Trophoblast cell (in vitro differentiated cells and primary cell): ENCODE results near the gene CALN1.

Experiments
- DNase-seq, 2 donors: peaks; one replicate each; pipeline ENCODE4 v3.0.0-alpha.2; 2016
- H2AFZ ChIP-seq: 2 replicates; pipeline ENCODE4 v1.6.1; 2013; ENCODE audit warnings: low read length, moderate library complexity, mild to moderate bottlenecking; ENCODE audit not compliant: insufficient read depth, poor library complexity
- H2AK5ac ChIP-seq: 2 replicates; pipeline ENCODE4 v1.6.1; 2013; ENCODE audit warnings: mild to moderate bottlenecking, low read length
- H2BK120ac ChIP-seq: 2 replicates; pipeline ENCODE4 v1.6.1; 2013; ENCODE audit warnings: low read length, mild to moderate bottlenecking, moderate library complexity; ENCODE audit not compliant: insufficient read depth, poor library complexity
- H2BK12ac ChIP-seq: 2 replicates; pipeline ENCODE4 v1.6.1; 2013; ENCODE audit warnings: mild to moderate bottlenecking, low read length, moderate library complexity
- H2BK5ac ChIP-seq: 2 replicates; pipeline ENCODE4 v1.6.1; 2013; ENCODE audit warnings: low read length, low read depth, moderate library complexity, mild to moderate bottlenecking; ENCODE audit not compliant: poor library complexity
- H3K14ac ChIP-seq: 2 replicates; pipeline ENCODE4 v1.6.1; 2013; ENCODE audit warnings: mild to moderate bottlenecking, low read length
- H3K18ac ChIP-seq: 2 replicates; pipeline ENCODE4 v1.6.1; 2013; ENCODE audit warnings: mild to moderate bottlenecking, low read length
- H3K23ac ChIP-seq: 2 replicates; pipeline ENCODE4 v1.6.1; 2013; ENCODE audit warnings: low read length
- H3K27ac ChIP-seq: 2 replicates; pipeline ENCODE4 v1.5.1; 2013; ENCODE audit warnings: low read depth, mild to moderate bottlenecking, inconsistent platforms, low read length, moderate library complexity
- H3K27me3 ChIP-seq: 2 replicates; pipeline ENCODE4 v1.6.1; 2013; ENCODE audit warnings: inconsistent platforms, mild to moderate bottlenecking, low read length, moderate library complexity; ENCODE audit not compliant: insufficient read depth
- H3K36me3 ChIP-seq, 2 experiments: 1 replicate in 1 of 2; 2 replicates in 1 of 2; pipeline ENCODE4 v1.6.1; 2013; ENCODE audit warnings: low read length in 2 of 2, mild to moderate bottlenecking in 2 of 2, moderate library complexity in 1 of 2; ENCODE audit not compliant: insufficient read depth in 2 of 2, control insufficient read depth in 1 of 2
- H3K4ac ChIP-seq: 2 replicates; pipeline ENCODE4 v1.6.1; 2013; ENCODE audit warnings: low read depth, mild to moderate bottlenecking, low read length, moderate library complexity
- H3K4me1 ChIP-seq, 2 experiments: 1 replicate in 1 of 2; 2 replicates in 1 of 2; pipeline ENCODE4 v1.6.1; 2013; ENCODE audit warnings: low read length in 2 of 2, mild to moderate bottlenecking in 2 of 2, moderate library complexity in 1 of 2; ENCODE audit not compliant: insufficient read depth in 2 of 2, control insufficient read depth in 1 of 2
- H3K4me2 ChIP-seq: 2 replicates; pipeline ENCODE4 v1.6.1; 2013; ENCODE audit warnings: inconsistent platforms, mild to moderate bottlenecking, low read length, moderate library complexity
- H3K4me3 ChIP-seq: 2 replicates; pipeline ENCODE4 v1.5.1; 2013; ENCODE audit warnings: mild to moderate bottlenecking, low read depth, low read length, inconsistent platforms
- H3K79me1 ChIP-seq: one replicate; pipeline ENCODE4 v1.6.1; 2013; ENCODE audit warnings: low read length
- H3K79me2 ChIP-seq: 2 replicates; pipeline ENCODE4 v1.6.1; 2013; ENCODE audit warnings: low read length, mild to moderate bottlenecking; ENCODE audit not compliant: control insufficient read depth, insufficient read depth, poor library complexity
- H3K9ac ChIP-seq: 2 replicates; pipeline ENCODE4 v1.6.1; 2013; ENCODE audit warnings: mild to moderate bottlenecking, low read length
- H3K9me3 ChIP-seq: 2 replicates; pipeline ENCODE4 v1.6.1; 2013; ENCODE audit warnings: low read depth, mild to moderate bottlenecking, control low read depth, inconsistent platforms, low read length; ENCODE audit not compliant: insufficient read depth
- H4K12ac ChIP-seq: 2 replicates; pipeline ENCODE4 v1.6.1; 2013; ENCODE audit warnings: low read depth, mild to moderate bottlenecking, low read length, moderate library complexity
- H4K8ac ChIP-seq: 2 replicates; pipeline ENCODE4 v1.6.1; 2013; ENCODE audit warnings: low read depth, mild to moderate bottlenecking, low read length, moderate library complexity
- H4K91ac ChIP-seq: one replicate; pipeline ENCODE4 v1.6.1; 2013; ENCODE audit warnings: low read depth, mild to moderate bottlenecking, low read length, moderate library complexity
- WGBS: extraction: QIAGEN DNeasy Blood & Tissue Kit; methylation state at CpG from one replicate; pipeline ENCODE4 v1.1.7; 2013; ENCODE audit warnings: missing lambda C conversion rate; ENCODE audit not compliant: insufficient read length, insufficient coverage; ENCODE audit errors: extremely low coverage; 5-methylcytosine and 5-hydroxymethylcytosine counted together

Gene CALN1

DNA sequence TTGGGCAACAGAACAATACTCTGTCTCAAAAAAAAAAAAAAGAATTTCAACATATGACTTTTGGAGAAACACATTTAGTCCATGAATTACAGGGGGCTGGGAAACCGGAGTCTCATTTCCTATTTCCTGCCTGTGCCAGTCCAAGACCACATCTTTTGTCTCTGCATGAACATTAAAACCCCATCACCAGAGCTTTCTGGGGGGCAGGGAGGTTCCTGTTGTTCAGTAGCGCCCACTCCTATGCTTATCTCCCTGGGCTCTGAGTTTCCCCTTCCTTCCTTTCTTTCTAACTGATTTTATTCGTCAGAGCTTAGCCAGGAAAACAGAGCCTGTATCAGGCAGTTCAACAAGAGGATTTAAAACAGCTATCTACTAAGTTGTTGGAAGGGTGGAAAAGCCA lies 119.3 kb downstream of the CALN1 start:
- Histone ChIP-seq H4K8ac (no peak overlapping the region), H3K4me2 (no peak overlapping the region), H3K79me1 (no peaks in the 10 kb centered on the region), H3K4me1 (no peaks in the 10 kb centered on the region), H2BK5ac (no peak overlapping the region), H3K79me2 (no peaks in the 10 kb centered on the region), H2AK5ac (no peak overlapping the region), H3K27ac (no peak overlapping the region), H2BK120ac (no peak overlapping the region), H3K4ac (no peak overlapping the region), H3K36me3 (no peaks in the 10 kb centered on the region), H2BK12ac (no peak overlapping the region), H3K14ac (no peak overlapping the region), H2AFZ (no peak overlapping the region), H4K12ac (no peak overlapping the region), H3K4me3 (no peak overlapping the region), H3K9ac (no peak overlapping the region), H3K18ac (no peak overlapping the region), H3K9me3 (no peaks in the 10 kb centered on the region), H4K91ac (no peak overlapping the region), H3K27me3 (no peaks in the 10 kb centered on the region), H3K23ac (no peak overlapping the region)
- no CpG with 5 or more reads among the region's 3 CpGs for WGBS
- no peak for DNase-seq

DNA sequence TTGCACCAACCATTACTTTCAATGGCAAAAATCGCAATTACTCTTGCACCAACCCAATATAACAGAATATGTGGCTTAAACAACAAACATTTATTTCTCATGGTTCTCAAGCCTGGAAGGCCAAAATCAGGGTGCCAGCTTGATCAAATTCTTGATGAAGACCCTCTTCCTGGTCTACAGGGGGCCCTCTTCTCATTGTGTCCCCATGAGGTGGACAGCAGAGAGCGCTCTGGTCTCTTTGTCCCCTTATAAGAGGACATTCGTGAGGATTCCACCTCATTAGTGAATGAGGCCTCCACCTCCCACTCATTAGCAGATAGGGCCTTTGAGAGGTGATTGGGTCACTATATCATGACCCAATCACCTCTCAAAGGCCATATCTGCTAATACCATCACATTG lies 120.0 kb downstream of the CALN1 start:
- no peak overlapping the region for H3K9ac ChIP-seq
- H4K91ac ChIP-seq = no peak overlapping the region
- no peaks in the 10 kb centered on the region for H3K36me3 ChIP-seq
- no peak overlapping the region for H2BK5ac ChIP-seq
- H3K4me1 ChIP-seq = no peaks in the 10 kb centered on the region
- no peak overlapping the region for H4K8ac ChIP-seq
- no peak for DNase-seq
- no peaks in the 10 kb centered on the region for H3K79me1 ChIP-seq
- no peak overlapping the region for H3K4me3 ChIP-seq
- H3K4me2 ChIP-seq = no peak overlapping the region
- H3K27ac ChIP-seq = no peak overlapping the region
- H3K27me3 ChIP-seq = no peaks in the 10 kb centered on the region
- H3K4ac ChIP-seq = no peak overlapping the region
- H2AK5ac ChIP-seq = no peak overlapping the region
- no peak overlapping the region for H3K23ac ChIP-seq
- no peak overlapping the region for H2AFZ ChIP-seq
- H2BK12ac ChIP-seq = no peak overlapping the region
- H2BK120ac ChIP-seq = no peak overlapping the region
- H3K79me2 ChIP-seq = no peaks in the 10 kb centered on the region
- no peak overlapping the region for H3K18ac ChIP-seq
- no peaks in the 10 kb centered on the region for H3K9me3 ChIP-seq
- no peak overlapping the region for H3K14ac ChIP-seq
- no CpG with 5 or more reads among the region's 3 CpGs for WGBS
- no peak overlapping the region for H4K12ac ChIP-seq

DNA sequence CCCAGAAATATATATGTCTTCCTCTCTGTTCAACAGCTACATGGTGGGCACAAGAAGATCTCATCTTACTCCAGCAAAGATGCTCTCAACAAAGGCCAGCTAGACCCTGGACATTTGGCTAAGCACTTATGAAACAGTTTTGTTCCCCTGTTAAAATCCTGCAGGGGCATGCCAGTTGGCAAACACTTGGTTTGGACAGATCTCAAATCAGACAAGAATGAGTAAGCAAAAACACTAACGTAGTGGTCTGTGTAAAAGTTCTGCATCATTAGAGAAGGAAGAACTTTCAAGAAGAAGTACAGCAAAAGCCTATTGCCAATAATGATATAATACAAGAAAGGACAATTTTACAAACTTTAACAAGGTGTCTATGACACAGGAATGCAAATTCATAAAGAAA lies 125.6 kb downstream of the CALN1 start:
- Histone ChIP-seq H3K79me2 (no peaks in the 10 kb centered on the region), H2BK12ac (no peak overlapping the region), H3K23ac (no peak overlapping the region), H4K12ac (no peak overlapping the region), H4K91ac (no peak overlapping the region), H3K4me3 (no peak overlapping the region), H3K4me1 (no peaks in the 10 kb centered on the region), H2BK120ac (no peak overlapping the region), H4K8ac (no peak overlapping the region), H3K36me3 (no peaks in the 10 kb centered on the region), H2AK5ac (no peak overlapping the region), H2BK5ac (no peak overlapping the region), H3K27me3 (no peaks in the 10 kb centered on the region), H2AFZ (no peak overlapping the region), H3K18ac (no peak overlapping the region), H3K4me2 (no peak overlapping the region), H3K9ac (no peak overlapping the region), H3K79me1 (no peaks in the 10 kb centered on the region), H3K9me3 (no peaks in the 10 kb centered on the region), H3K27ac (no peak overlapping the region), H3K14ac (no peak overlapping the region), H3K4ac (no peak overlapping the region)
- WGBS = no CpG with 5 or more reads among the region's 1 CpG
- DNase-seq = no peak

DNA sequence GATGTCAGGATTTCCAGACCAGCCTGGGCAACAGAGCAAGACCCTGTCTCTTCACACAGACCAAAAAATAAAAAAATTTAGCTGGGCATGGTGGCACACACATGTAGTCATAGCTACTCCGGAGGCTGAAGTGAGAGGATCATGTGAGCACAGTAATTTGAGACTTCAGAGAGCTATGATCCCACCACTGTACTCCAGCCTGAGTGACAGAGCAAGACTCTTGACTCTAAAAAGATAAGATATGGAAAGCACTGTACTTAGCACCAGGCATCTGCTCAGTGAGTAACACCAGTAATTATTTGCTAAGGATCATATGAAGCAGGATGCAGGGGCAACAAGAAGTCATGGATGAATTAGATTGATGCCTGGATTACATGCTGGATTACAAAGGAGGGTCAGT lies 128.8 kb downstream of the CALN1 start:
- Histone ChIP-seq H2BK12ac (no peak overlapping the region), H3K4me2 (no peak overlapping the region), H3K27me3 (no peaks in the 10 kb centered on the region), H3K4ac (no peak overlapping the region), H2AK5ac (no peak overlapping the region), H3K79me1 (no peaks in the 10 kb centered on the region), H2BK5ac (no peak overlapping the region), H2AFZ (no peak overlapping the region), H2BK120ac (no peak overlapping the region), H3K4me3 (no peak overlapping the region), H3K79me2 (no peaks in the 10 kb centered on the region), H4K91ac (no peak overlapping the region), H3K27ac (no peak overlapping the region), H3K23ac (no peak overlapping the region), H3K18ac (no peak overlapping the region), H3K36me3 (no peaks in the 10 kb centered on the region), H3K14ac (no peak overlapping the region), H4K12ac (no peak overlapping the region), H3K9me3 (no peaks in the 10 kb centered on the region), H3K4me1 (no peaks in the 10 kb centered on the region), H3K9ac (no peak overlapping the region), H4K8ac (no peak overlapping the region)
- no peak for DNase-seq
- no CpG with 5 or more reads among the region's 1 CpG for WGBS
